H1 (cell line): Measurements from ENCODE around the gene ABHD12B. TPM values are rescaled to one million over a fixed set of nuclear protein-coding genes. Genes with fewer than 3 reads are reported as not detected.

Experiments used
- CTCF ChIA-PET: fragments of 300-600 bp; sonication (Branson Sonifier 250); formaldehyde crosslinking; loops from one replicate; lab custom pipeline; 2021; ENCODE audit not compliant: partially characterized antibody; lab: Charles Lee
- POLR2A ChIA-PET: fragments of 300-600 bp; sonication (Branson Sonifier 250); formaldehyde crosslinking; loops from one replicate; lab custom pipeline; 2021; ENCODE audit warnings: inconsistent platforms; ENCODE audit not compliant: partially characterized antibody; lab: Charles Lee
- DNase-seq, 2 experiments: peaks; one replicate each; pipeline versions ENCODE4 v3.0.0 to v3.0.0-alpha.2; 2010 to 2022; ENCODE audit warnings: low spot score in 2 of 2, low read depth in 1 of 2, mixed read lengths in 1 of 2
- FAIRE-seq: peaks from 2 replicates; lab custom pipeline; 2011; peaks lifted over from hg19 to GRCh38; lab: Jason Lieb, UNC
- H2AFZ ChIP-seq: 2 replicates; pipeline ENCODE4 v1.8.1; 2012; ENCODE audit warnings: low read length, inconsistent platforms
- H2AK5ac ChIP-seq: 2 replicates; pipeline ENCODE4 v1.6.1; 2013; ENCODE audit warnings: low read depth, low read length
- H2BK120ac ChIP-seq: replicated peaks from 2 replicates; pipeline ENCODE3; 2013; ENCODE audit warnings: low read depth, low read length, inconsistent platforms
- H2BK12ac ChIP-seq: 2 replicates; pipeline ENCODE4 v1.6.1; 2013; ENCODE audit warnings: low read depth, low read length
- H2BK15ac ChIP-seq: 2 replicates; pipeline ENCODE4 v1.6.1; 2013; ENCODE audit warnings: low read length
- H2BK20ac ChIP-seq: 2 replicates; pipeline ENCODE4 v1.6.1; 2013; ENCODE audit warnings: low read length
- H2BK5ac ChIP-seq: 2 replicates; pipeline ENCODE4 v1.6.1; 2013; ENCODE audit warnings: low read depth, low read length
- H3K14ac ChIP-seq: 2 replicates; pipeline ENCODE4 v1.6.1; 2013; ENCODE audit warnings: inconsistent platforms; ENCODE audit not compliant: insufficient read length
- H3K18ac ChIP-seq: 2 replicates; pipeline ENCODE4 v1.6.1; 2013; ENCODE audit warnings: low read length; ENCODE audit errors: extremely low read depth
- H3K23ac ChIP-seq: 2 replicates; pipeline ENCODE4 v1.6.1; 2013; ENCODE audit warnings: inconsistent platforms; ENCODE audit not compliant: insufficient read length
- H3K23me2 ChIP-seq: 2 replicates; pipeline ENCODE4 v1.6.1; 2013; ENCODE audit warnings: low read depth, low read length
- H3K27ac ChIP-seq: 2 replicates; pipeline ENCODE4 v1.6.1; 2011; ENCODE audit warnings: low read depth, low read length, inconsistent platforms
- H3K27me3 ChIP-seq, 4 experiments: replicated peaks in 1 of 4; 1 replicate in 1 of 4; 2 replicates in 3 of 4; pipeline versions ENCODE4 v1.6.1 to v1.8.1; 2011 to 2013; ENCODE audit warnings: low read length in 3 of 4, mild to moderate bottlenecking in 3 of 4, inconsistent platforms in 2 of 4, mixed read lengths in 2 of 4, moderate library complexity in 1 of 4; ENCODE audit not compliant: control insufficient read depth in 3 of 4, insufficient read depth in 3 of 4; ENCODE audit errors: extremely low read depth in 1 of 4
- H3K36me3 ChIP-seq, 4 experiments: 2 replicates each; pipeline versions ENCODE4 v1.6.1 to v1.8.1; 2011 to 2013; ENCODE audit warnings: mild to moderate bottlenecking in 4 of 4, low read length in 3 of 4, moderate library complexity in 2 of 4, control low read depth in 1 of 4, inconsistent platforms in 1 of 4; ENCODE audit not compliant: insufficient read depth in 4 of 4, control insufficient read depth in 2 of 4
- H3K4ac ChIP-seq: replicated peaks from 2 replicates; pipeline ENCODE3; 2013; ENCODE audit warnings: low read length, low read depth, mixed read lengths, inconsistent platforms; ENCODE audit not compliant: insufficient read length
- H3K4me1 ChIP-seq, 4 experiments: replicated peaks in 1 of 4; 1 replicate in 1 of 4; 2 replicates in 3 of 4; pipeline versions ENCODE4 v1.6.1 to v1.8.1; 2011 to 2013; ENCODE audit warnings: low read length in 3 of 4, inconsistent platforms in 2 of 4, mixed read lengths in 1 of 4; ENCODE audit not compliant: insufficient read depth in 4 of 4, control insufficient read depth in 3 of 4
- H3K4me2 ChIP-seq, 2 experiments: 2 replicates each; pipeline versions ENCODE4 v1.6.1 to v1.8.1; 2011 to 2013; ENCODE audit warnings: low read depth in 2 of 2, low read length in 2 of 2, control low read depth in 1 of 2, inconsistent platforms in 1 of 2, mild to moderate bottlenecking in 1 of 2; ENCODE audit not compliant: insufficient read depth in 1 of 2
- H3K4me3 ChIP-seq, 4 experiments: fragments of 200-600, 300-600 bp in 1 of 4; sonication (generic), shearing (Covaris generic), sonication (Bioruptor Twin) in 1 of 4; 2 replicates each; pipeline versions ENCODE4 v1.5.1 to v1.8.1; 2011 to 2016; ENCODE audit warnings: low read length in 4 of 4, low read depth in 3 of 4, control low read depth in 2 of 4, inconsistent platforms in 2 of 4, mild to moderate bottlenecking in 2 of 4, mixed read lengths in 1 of 4, moderate library complexity in 1 of 4; ENCODE audit not compliant: insufficient read depth in 2 of 4; ENCODE audit errors: extremely low read depth in 1 of 4
- H3K56ac ChIP-seq: replicated peaks from 2 replicates; pipeline ENCODE3; 2013; ENCODE audit warnings: low read depth, mild to moderate bottlenecking, mixed read lengths, low read length, inconsistent platforms; ENCODE audit not compliant: insufficient read length
- H3K79me1 ChIP-seq: 2 replicates; pipeline ENCODE4 v1.6.1; 2013; ENCODE audit warnings: low read depth, low read length, control low read depth
- H3K79me2 ChIP-seq, 2 experiments: 2 replicates each; pipeline versions ENCODE4 v1.6.1 to v1.8.1; 2012 to 2013; ENCODE audit warnings: low read length in 2 of 2, mild to moderate bottlenecking in 2 of 2, inconsistent platforms in 1 of 2; ENCODE audit not compliant: insufficient read depth in 2 of 2, control insufficient read depth in 1 of 2
- H3K9ac ChIP-seq, 4 experiments: replicated peaks in 1 of 4; 1 replicate in 1 of 4; 2 replicates in 3 of 4; pipeline versions ENCODE4 v1.6.1 to v1.8.1; 2011 to 2013; ENCODE audit warnings: low read depth in 3 of 4, low read length in 3 of 4, control low read depth in 2 of 4, mild to moderate bottlenecking in 2 of 4, moderate library complexity in 2 of 4, inconsistent platforms in 1 of 4; ENCODE audit errors: extremely low read depth in 1 of 4
- H3K9me3 ChIP-seq, 2 experiments: 2 replicates each; pipeline versions ENCODE4 v1.6.1 to v1.8.1; 2012 to 2013; ENCODE audit warnings: mild to moderate bottlenecking in 2 of 2, moderate library complexity in 2 of 2, control low read depth in 1 of 2, inconsistent platforms in 1 of 2, low read depth in 1 of 2, low read length in 1 of 2, mixed read lengths in 1 of 2; ENCODE audit not compliant: insufficient read depth in 2 of 2
- H4K20me1 ChIP-seq, 2 experiments: replicated peaks in 1 of 2; 2 replicates each; pipeline versions ENCODE3 to v1.8.1; 2011 to 2013; ENCODE audit warnings: inconsistent platforms in 2 of 2, low read length in 2 of 2, mild to moderate bottlenecking in 1 of 2; ENCODE audit not compliant: insufficient read depth in 2 of 2, control insufficient read depth in 1 of 2
- H4K5ac ChIP-seq: 2 replicates; pipeline ENCODE4 v1.6.1; 2013; ENCODE audit warnings: low read length, low read depth, mixed read lengths, inconsistent platforms; ENCODE audit not compliant: insufficient read length
- H4K8ac ChIP-seq: 2 replicates; pipeline ENCODE4 v1.8.0; 2013; ENCODE audit warnings: mild to moderate bottlenecking, moderate library complexity, low read length, inconsistent platforms; ENCODE audit not compliant: insufficient read depth; ENCODE audit errors: extremely low read depth
- H4K91ac ChIP-seq: replicated peaks from 2 replicates; pipeline ENCODE3; 2013; ENCODE audit warnings: low read length, mixed read lengths, inconsistent platforms; ENCODE audit not compliant: insufficient read length
- CTBP2 ChIP-seq: IDR thresholded peaks from 2 replicates; pipeline ENCODE4 v1.7.0; 2011; ENCODE audit warnings: borderline replicate concordance, mild to moderate bottlenecking, moderate library complexity, mixed read lengths, low read length; ENCODE audit not compliant: insufficient read depth, insufficient read length
- POLR2AphosphoS5 ChIP-seq: IDR thresholded peaks from 2 replicates; pipeline ENCODE4 v1.6.1; 2011; ENCODE audit warnings: low read depth, low read length
- WGBS, 2 experiments: shearing (Covaris generic) in 1 of 2; methylation state at CpG; one replicate each; pipeline versions ENCODE4 v1.1.6 to v1.1.7; 2013 to 2015; ENCODE audit warnings: low lambda C conversion rate in 2 of 2, mixed read lengths in 2 of 2, inconsistent platforms in 1 of 2, low coverage in 1 of 2, missing lambda C conversion rate in 1 of 2; ENCODE audit not compliant: insufficient replicate concordance in 2 of 2, insufficient coverage in 1 of 2, insufficient read length in 1 of 2; ENCODE audit errors: extremely low coverage in 1 of 2, missing lambda C conversion rate in 1 of 2; 5-methylcytosine and 5-hydroxymethylcytosine counted together
- polyA plus RNA-seq, 7 experiments: library from polyadenylated mRNA; depleted of rRNA in 3 of 7; stranded (reverse) in 5 of 7; unstranded in 2 of 7; fragments of >200 nt in 5 of 7; fragments of 200-250 nt in 2 of 7; gene quantifications; 1 replicate in 5 of 7; 2 replicates in 1 of 7; 4 replicates in 1 of 7; pipeline versions ENCODE4 v1.2.1 to v1.2.3, GENCODE V29; 2011 to 2013; ENCODE audit warnings: missing spikeins in 2 of 7, mixed read lengths in 2 of 7
- total RNA-seq: library from RNA; stranded (reverse); fragmentation: NEBNext Ultra II Directional; extraction: Animal tissue kit (Norgen Biotek cat#: 25700); gene quantifications from 2 replicates; pipeline ENCODE4 v1.2.1, GENCODE V29; 2021

Gene ABHD12B
- total and polyA plus RNA-seq, 2 of the 8 experiments (the other 6 are each of a cell fraction or from before 2014, with no cell fraction given): 4.0 to 102 TPM

GRCh38 chr14:50882932-50883826, 11.3 kb downstream of the ABHD12B start:
- H4K20me1 ChIP-seq: no peaks in the 10 kb centered on the region
- no peak overlapping the region for H3K4ac ChIP-seq
- CTCF ChIA-PET: interaction anchor here (1.7 kb wide), 1 partner anchor 12 kb away, joined by 5 read pairs; the partner anchor contains the start of gene ABHD12B
- no peak overlapping the region; the same call in 1 of the 2 replicates for H2AK5ac ChIP-seq
- no peak overlapping the region for H2BK20ac ChIP-seq
- H2BK5ac ChIP-seq: no peak overlapping the region
- peaks cover 0 to 3% of the 10 kb centered on the region in 2 experiments; a peak in 1 of 4 replicates for H3K79me2 ChIP-seq
- H2BK12ac ChIP-seq: no peak overlapping the region
- no peak overlapping the region for H3K14ac ChIP-seq
- H4K5ac ChIP-seq: no peak overlapping the region
- no peak overlapping the region for H3K4me3 ChIP-seq
- no peak for DNase-seq
- H2AFZ ChIP-seq: no peak overlapping the region
- no peak overlapping the region for H3K4me2 ChIP-seq
- WGBS, 2 experiments: 94% methylated on average over 8 of the region's 8 CpGs; no CpG with 5 or more reads in 1 of the 2 experiments
- no peak overlapping the region for H3K23ac ChIP-seq
- H3K27me3 ChIP-seq: no peaks in the 10 kb centered on the region
- H3K36me3 ChIP-seq: no peaks in the 10 kb centered on the region; a peak in 1 of 8 replicates
- no peak overlapping the region for H4K91ac ChIP-seq
- peaks cover 0 to 3% (median 0%) of the 10 kb centered on the region in 4 experiments; a peak in 1 of 7 replicates for H3K4me1 ChIP-seq
- H4K8ac ChIP-seq: no peak overlapping the region
- no peaks in the 10 kb centered on the region for H3K23me2 ChIP-seq
- H3K9me3 ChIP-seq: no peaks in the 10 kb centered on the region
- POLR2A ChIA-PET: interaction anchor here (0.9 to 1.0 kb wide), 2 partner anchors 53 to 572 kb away, joined by 3 to 4 read pairs; partner anchors contain the start of gene NIN
- H3K56ac ChIP-seq: no peak overlapping the region
- H2BK15ac ChIP-seq: no peak overlapping the region; the same call in 1 of the 2 replicates
- no peak overlapping the region for H3K9ac ChIP-seq
- no peak overlapping the region for H3K27ac ChIP-seq
- TF ChIP-seq CTBP2 (no peak), POLR2AphosphoS5 (no peak)
- TF ChIP-seq, all 59 proteins: peak for 0
- peak overlapping the region; percentile 12 for H2BK120ac ChIP-seq
- H3K79me1 ChIP-seq: no peaks in the 10 kb centered on the region
- no peak overlapping the region for H3K18ac ChIP-seq
- FAIRE-seq: no peak
